ENCODE data around the gene ADAMTS10.

The ADAMTS10 gene

DNA sequence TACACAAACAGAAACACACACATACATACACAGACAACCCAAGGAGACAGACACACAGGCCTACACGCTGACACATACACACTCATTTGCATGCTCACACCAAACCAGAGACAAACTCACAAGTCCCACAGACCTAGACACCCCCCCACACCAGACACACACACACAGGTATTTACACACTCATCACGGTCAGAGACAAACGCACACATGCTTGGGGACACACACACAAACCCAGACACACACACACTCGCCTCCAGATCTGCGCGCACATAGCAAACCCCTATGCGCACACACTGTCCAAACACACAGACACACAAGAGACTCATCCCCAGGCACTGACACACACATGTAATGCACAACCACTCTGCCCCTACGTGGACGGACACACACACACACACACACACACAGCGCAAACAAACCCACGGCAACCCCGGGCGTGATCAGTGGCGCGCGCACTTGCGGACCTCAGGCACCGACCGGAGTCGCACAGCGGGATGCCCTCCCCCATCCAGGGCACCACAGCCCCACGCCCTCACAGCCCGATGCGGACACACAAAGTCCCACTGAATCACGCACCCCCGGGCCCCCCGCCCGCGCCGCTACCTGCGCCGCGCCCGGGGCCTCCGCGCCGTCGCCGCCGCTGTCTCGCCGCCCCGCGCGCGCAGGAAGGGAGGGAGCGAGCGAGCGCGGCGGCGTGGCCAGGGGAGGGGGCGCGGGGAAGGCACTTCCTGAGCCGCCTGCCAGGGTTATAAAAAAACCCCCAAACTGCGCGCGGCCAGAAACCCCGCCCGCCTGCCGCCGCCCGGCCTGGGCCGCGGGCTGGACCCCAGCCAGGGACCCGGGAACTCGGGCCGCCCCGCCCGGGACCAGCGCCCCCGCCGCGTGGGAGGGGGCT, at the start of gene ADAMTS10:
Gene ADAMTS10 (minus strand): TSS at position 675 of the 895 bp plus-strand sequence. CDS start 5,005 bp downstream, outside the sequence.
- H3K36me3 ChIP-seq (ENCODE audit: control insufficient read depth in 5 of 5, insufficient read depth in 5 of 5, low read length in 5 of 5): peaks cover 0 to under 1% (median 0%) of the 10 kb centered on the region in 5 donors
- H3K9me3 ChIP-seq (ENCODE audit: control insufficient read depth in 5 of 5, low read length in 5 of 5): peaks cover 0 to under 1% (median 0%) of the 10 kb centered on the region in 5 donors
- peak within 1 kb of the TSS; percentile 83 to 96 (median 86) for H3K9ac ChIP-seq (ENCODE audit: low read length in 5 of 5)
- peak within 1 kb of the TSS; percentile 80 to 100 (median 92) for H3K4me3 ChIP-seq (ENCODE audit: low read depth in 1 of 5, low read length in 5 of 5)
- H3K27me3 ChIP-seq (ENCODE audit: control insufficient read depth in 5 of 5, insufficient read depth in 4 of 5, low read length in 5 of 5): no peaks in the 10 kb centered on the region
- peak within 1 kb of the TSS; percentile 89 for H3K27ac ChIP-seq (ENCODE audit: low read depth, low read length)
- H3K4me1 ChIP-seq (ENCODE audit: control insufficient read depth in 5 of 5, insufficient read depth in 5 of 5, low read length in 5 of 5): peaks cover 6 to 46% (median 42%) of the 10 kb centered on the region in 5 donors

DNA sequence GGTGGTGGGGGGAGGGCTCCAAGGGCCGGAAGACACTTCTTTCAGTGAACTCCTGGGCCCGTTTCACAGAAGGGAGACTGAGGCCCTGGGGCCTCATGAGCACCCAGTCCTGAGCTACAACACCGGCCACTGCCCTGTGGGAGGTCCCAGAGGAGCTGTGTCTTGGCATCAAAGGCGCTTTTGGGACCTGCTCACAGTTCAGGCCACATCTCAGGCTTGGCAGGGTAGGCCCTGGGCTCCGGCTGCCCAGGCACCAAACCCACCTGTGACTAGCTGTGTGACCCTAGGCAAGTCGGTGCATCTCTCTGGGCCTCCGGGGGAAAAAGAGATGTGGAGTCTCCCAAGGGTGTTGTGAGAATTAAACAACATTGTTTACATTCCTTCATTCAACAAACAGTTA, 49.4 kb upstream of the ADAMTS10 start:
- peaks cover 7 to 41% (median 30%) of the 10 kb centered on the region in 5 donors for H3K27me3 ChIP-seq (ENCODE audit: control insufficient read depth in 5 of 5, insufficient read depth in 4 of 5, low read length in 5 of 5)
- no peak overlapping the region for H3K27ac ChIP-seq (ENCODE audit: low read depth, low read length)

DNA sequence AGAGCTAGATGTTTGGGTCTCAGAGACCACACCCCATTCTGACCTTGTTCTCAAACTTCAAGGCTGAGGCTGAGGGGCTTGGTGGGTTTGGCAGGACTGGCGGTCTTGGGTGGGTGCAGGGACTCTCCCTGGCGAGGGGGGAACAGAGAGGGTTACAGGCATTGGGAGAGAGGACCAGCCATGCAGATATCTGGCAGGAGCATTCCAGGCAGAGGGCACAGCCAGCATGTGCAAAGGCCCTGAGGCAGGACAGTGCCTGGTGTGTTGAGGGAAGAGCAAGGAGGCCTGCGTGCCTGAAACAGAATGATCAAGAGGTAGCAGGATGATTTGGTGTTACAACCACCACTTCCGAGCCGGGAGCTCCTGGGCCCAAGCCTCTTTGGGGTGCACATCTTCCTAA, 47.4 kb upstream of the ADAMTS10 start:
- no peak overlapping the region for H3K27ac ChIP-seq (ENCODE audit: low read depth, low read length)
- H3K4me1 ChIP-seq (ENCODE audit: control insufficient read depth in 5 of 5, insufficient read depth in 5 of 5, low read length in 5 of 5): peaks cover 0 to 5% (median 4%) of the 10 kb centered on the region in 5 donors
- no peak overlapping the region for H3K4me3 ChIP-seq (ENCODE audit: low read depth in 1 of 5, low read length in 5 of 5)
- no peaks in the 10 kb centered on the region for H3K36me3 ChIP-seq (ENCODE audit: control insufficient read depth in 5 of 5, insufficient read depth in 5 of 5, low read length in 5 of 5)
- peaks cover 3 to 29% (median 25%) of the 10 kb centered on the region in 5 donors for H3K27me3 ChIP-seq (ENCODE audit: control insufficient read depth in 5 of 5, insufficient read depth in 4 of 5, low read length in 5 of 5)
- H3K9ac ChIP-seq (ENCODE audit: low read length in 5 of 5): no peak overlapping the region
- no peaks in the 10 kb centered on the region for H3K9me3 ChIP-seq (ENCODE audit: control insufficient read depth in 5 of 5, low read length in 5 of 5)

More for the DNA sequence above, 49.4 kb upstream of the ADAMTS10 start:
- H3K4me1 ChIP-seq (ENCODE audit: control insufficient read depth in 5 of 5, insufficient read depth in 5 of 5, low read length in 5 of 5): peaks cover 0 to under 1% (median 0%) of the 10 kb centered on the region in 5 donors
- H3K36me3 ChIP-seq (ENCODE audit: control insufficient read depth in 5 of 5, insufficient read depth in 5 of 5, low read length in 5 of 5): no peaks in the 10 kb centered on the region
- no peak overlapping the region for H3K4me3 ChIP-seq (ENCODE audit: low read depth in 1 of 5, low read length in 5 of 5)
- no peaks in the 10 kb centered on the region for H3K9me3 ChIP-seq (ENCODE audit: control insufficient read depth in 5 of 5, low read length in 5 of 5)
- H3K9ac ChIP-seq (ENCODE audit: low read length in 5 of 5): no peak overlapping the region

DNA sequence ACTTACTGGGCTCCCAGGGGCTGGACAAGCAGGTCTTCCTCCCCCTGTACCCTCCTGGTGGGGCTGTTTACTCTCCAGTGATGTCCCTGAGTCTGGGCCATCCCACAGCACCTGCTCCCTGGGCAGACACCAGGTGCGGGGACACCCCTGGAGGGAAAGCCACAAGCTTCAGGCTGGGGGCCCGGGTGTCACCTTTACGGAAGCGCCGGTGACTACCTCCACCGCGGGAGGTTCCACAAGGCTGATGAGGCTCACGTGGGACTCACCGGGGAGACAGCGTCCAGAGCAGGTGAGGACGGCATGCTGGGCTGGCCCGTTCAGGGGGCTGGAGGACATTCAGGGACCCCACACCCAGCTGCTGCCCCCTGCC, 44.8 kb upstream of the ADAMTS10 start:
- Histone ChIP-seq H3K9ac (ENCODE audit: low read length in 5 of 5) (no peak overlapping the region), H3K9me3 (ENCODE audit: control insufficient read depth in 5 of 5, low read length in 5 of 5) (no peaks in the 10 kb centered on the region), H3K27ac (ENCODE audit: low read depth, low read length) (no peak overlapping the region), H3K27me3 (ENCODE audit: control insufficient read depth in 5 of 5, insufficient read depth in 4 of 5, low read length in 5 of 5) (peaks cover 3 to 29% (median 25%) of the 10 kb centered on the region in 5 donors), H3K4me1 (ENCODE audit: control insufficient read depth in 5 of 5, insufficient read depth in 5 of 5, low read length in 5 of 5) (peaks cover 0 to 5% (median 4%) of the 10 kb centered on the region in 5 donors), H3K4me3 (ENCODE audit: low read depth in 1 of 5, low read length in 5 of 5) (no peak overlapping the region), H3K36me3 (ENCODE audit: control insufficient read depth in 5 of 5, insufficient read depth in 5 of 5, low read length in 5 of 5) (no peaks in the 10 kb centered on the region)

DNA sequence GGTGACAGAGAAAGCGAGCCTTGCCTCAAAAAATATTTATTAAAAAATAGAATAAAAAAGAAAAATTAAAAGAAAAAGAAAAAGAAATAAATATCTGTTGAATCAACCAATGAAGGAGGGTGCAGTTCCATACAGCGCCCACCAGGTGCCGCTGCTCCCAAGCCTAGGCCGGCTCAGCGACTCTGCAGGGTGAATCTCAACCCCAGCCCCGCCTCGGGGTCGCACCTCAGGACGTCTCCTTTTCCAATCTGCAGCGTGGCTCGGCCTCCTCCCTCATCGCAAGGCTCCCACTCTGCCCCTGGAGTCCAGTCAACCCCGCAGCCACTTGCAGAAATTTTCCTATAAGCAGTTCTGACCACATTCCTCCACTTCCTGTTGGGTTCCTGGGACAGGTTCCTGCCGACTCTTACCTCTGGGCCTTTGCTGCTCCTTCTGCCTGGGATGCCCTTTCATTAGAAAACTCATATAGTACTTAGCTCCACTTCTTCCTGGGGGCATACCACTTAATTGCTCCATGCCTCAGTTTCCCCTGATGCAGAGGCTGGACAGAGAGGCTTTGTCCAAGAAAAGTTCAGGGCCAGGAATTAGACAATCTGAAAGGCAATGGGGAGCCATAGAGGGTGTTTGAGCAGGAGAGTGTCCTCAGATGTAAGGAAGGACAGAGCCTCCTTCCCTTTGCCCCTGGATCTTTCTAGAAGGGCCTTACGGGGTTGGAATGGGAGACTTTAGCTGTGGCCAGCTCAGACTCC, 44.2 kb upstream of the ADAMTS10 start:
- H3K4me1 ChIP-seq (ENCODE audit: control insufficient read depth in 5 of 5, insufficient read depth in 5 of 5, low read length in 5 of 5): peaks cover 0 to 6% (median 4%) of the 10 kb centered on the region in 5 donors
- no peaks in the 10 kb centered on the region for H3K9me3 ChIP-seq (ENCODE audit: control insufficient read depth in 5 of 5, low read length in 5 of 5)
- H3K27me3 ChIP-seq (ENCODE audit: control insufficient read depth in 5 of 5, insufficient read depth in 4 of 5, low read length in 5 of 5): peaks cover 3 to 26% (median 23%) of the 10 kb centered on the region in 5 donors
- H3K4me3 ChIP-seq (ENCODE audit: low read depth in 1 of 5, low read length in 5 of 5): peak overlapping the region in 4 of 5 donors; percentile 22 to 47 (median 38)
- H3K27ac ChIP-seq (ENCODE audit: low read depth, low read length): no peak overlapping the region
- no peak overlapping the region for H3K9ac ChIP-seq (ENCODE audit: low read length in 5 of 5)
- H3K36me3 ChIP-seq (ENCODE audit: control insufficient read depth in 5 of 5, insufficient read depth in 5 of 5, low read length in 5 of 5): no peaks in the 10 kb centered on the region

DNA sequence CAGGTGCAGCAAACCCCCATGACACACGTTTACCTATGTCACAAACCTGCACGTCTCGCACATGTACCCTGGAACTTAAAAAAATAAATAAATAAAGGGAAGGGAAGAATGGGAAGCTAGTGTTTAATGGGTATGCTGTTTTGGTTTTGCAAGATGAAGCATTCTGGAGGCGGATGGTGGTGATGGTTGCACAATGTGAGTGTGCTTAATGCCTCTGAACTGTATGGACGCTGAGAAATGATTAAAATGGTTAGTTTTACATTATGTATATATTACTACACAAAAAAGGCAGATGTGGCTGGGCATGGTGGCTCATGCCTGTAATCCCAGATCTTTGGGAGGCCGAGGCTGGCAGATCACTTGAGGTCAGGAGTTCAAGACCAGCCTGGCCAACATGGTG, 37.7 kb upstream of the ADAMTS10 start:
- Histone ChIP-seq H3K27ac (ENCODE audit: low read depth, low read length) (no peak overlapping the region), H3K27me3 (ENCODE audit: control insufficient read depth in 5 of 5, insufficient read depth in 4 of 5, low read length in 5 of 5) (peaks cover 0 to 8% (median 0%) of the 10 kb centered on the region in 5 donors), H3K4me3 (ENCODE audit: low read depth in 1 of 5, low read length in 5 of 5) (no peak overlapping the region)

DNA sequence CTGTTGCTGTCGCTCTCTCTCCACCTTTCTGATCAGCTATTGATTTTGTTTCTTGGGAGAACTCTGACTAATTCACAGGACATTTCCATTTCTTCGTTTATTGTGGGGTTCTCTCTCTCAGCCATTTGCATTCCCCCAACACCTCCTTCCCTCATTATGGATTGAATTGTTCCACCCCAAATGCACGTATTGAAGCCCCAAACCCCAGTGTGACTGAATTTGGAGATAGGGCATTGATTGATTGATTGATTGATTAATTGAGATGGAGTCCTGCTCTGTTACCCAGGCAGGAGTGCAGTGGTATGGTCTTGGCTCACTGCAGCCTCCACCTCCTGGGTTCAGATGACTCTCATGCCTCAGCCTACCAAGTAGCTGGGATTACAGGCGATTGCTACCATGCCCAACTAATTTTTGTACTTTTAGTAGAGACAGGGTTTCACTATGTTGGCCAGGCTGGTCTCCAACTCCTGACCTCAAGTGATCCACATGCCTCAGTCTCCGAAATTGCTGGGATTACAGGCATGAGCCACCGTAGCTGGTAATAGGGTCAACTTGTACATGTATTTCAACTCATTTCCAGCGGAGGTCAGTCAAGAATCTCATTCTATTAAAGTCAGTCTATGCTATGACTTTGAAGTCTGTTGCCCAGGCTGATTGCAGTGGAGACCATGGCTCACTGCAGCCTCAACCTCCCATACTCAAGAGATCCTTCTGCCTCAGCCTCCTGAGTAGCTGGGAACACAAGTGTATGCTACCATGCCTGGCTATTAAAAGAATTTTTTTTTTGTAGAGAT, 33.5 kb upstream of the ADAMTS10 start:
- Histone ChIP-seq H3K27me3 (ENCODE audit: control insufficient read depth in 5 of 5, insufficient read depth in 4 of 5, low read length in 5 of 5) (peaks cover 0 to 9% (median 0%) of the 10 kb centered on the region in 5 donors), H3K4me1 (ENCODE audit: control insufficient read depth in 5 of 5, insufficient read depth in 5 of 5, low read length in 5 of 5) (peaks cover 2 to 18% (median 7%) of the 10 kb centered on the region in 5 donors), H3K9ac (ENCODE audit: low read length in 5 of 5) (no peak overlapping the region)

More for the DNA sequence above, 37.7 kb upstream of the ADAMTS10 start:
- Histone ChIP-seq H3K9ac (ENCODE audit: low read length in 5 of 5) (no peak overlapping the region), H3K9me3 (ENCODE audit: control insufficient read depth in 5 of 5, low read length in 5 of 5) (no peaks in the 10 kb centered on the region), H3K36me3 (ENCODE audit: control insufficient read depth in 5 of 5, insufficient read depth in 5 of 5, low read length in 5 of 5) (no peaks in the 10 kb centered on the region), H3K4me1 (ENCODE audit: control insufficient read depth in 5 of 5, insufficient read depth in 5 of 5, low read length in 5 of 5) (peaks cover 0 to 3% (median 0%) of the 10 kb centered on the region in 5 donors)

DNA sequence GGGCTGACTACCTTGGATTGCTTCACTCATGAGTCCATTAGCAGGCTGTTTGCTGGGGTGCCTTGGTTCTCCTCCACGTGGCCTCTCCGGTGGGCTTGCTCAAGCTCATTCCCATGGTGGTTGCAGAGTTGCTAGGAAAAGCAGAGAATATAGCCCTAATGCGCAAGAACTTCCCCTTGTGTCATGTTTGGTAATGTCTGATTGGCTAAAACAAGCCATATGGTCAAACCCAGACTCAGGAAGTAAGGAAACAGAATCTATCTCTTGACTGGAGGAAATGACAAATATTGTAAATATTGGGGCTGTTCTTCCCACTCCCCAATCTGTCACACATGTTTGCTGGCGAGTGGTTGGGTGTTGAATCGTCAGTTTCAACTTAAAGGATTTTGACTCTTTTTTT, 32.0 kb upstream of the ADAMTS10 start:
- H3K9ac ChIP-seq (ENCODE audit: low read length in 5 of 5): no peak overlapping the region
- H3K4me1 ChIP-seq (ENCODE audit: control insufficient read depth in 5 of 5, insufficient read depth in 5 of 5, low read length in 5 of 5): peaks cover 2 to 21% (median 9%) of the 10 kb centered on the region in 5 donors
- H3K4me3 ChIP-seq (ENCODE audit: low read depth in 1 of 5, low read length in 5 of 5): no peak overlapping the region
- H3K27ac ChIP-seq (ENCODE audit: low read depth, low read length): no peak overlapping the region
- peaks cover 0 to 9% (median 0%) of the 10 kb centered on the region in 5 donors for H3K27me3 ChIP-seq (ENCODE audit: control insufficient read depth in 5 of 5, insufficient read depth in 4 of 5, low read length in 5 of 5)
- H3K36me3 ChIP-seq (ENCODE audit: control insufficient read depth in 5 of 5, insufficient read depth in 5 of 5, low read length in 5 of 5): no peaks in the 10 kb centered on the region
- peaks cover 0 to 16% (median 10%) of the 10 kb centered on the region in 5 donors for H3K9me3 ChIP-seq (ENCODE audit: control insufficient read depth in 5 of 5, low read length in 5 of 5)

More for the DNA sequence above, 33.5 kb upstream of the ADAMTS10 start:
- Histone ChIP-seq H3K27ac (ENCODE audit: low read depth, low read length) (no peak overlapping the region), H3K9me3 (ENCODE audit: control insufficient read depth in 5 of 5, low read length in 5 of 5) (peaks cover 0 to 16% (median 10%) of the 10 kb centered on the region in 5 donors), H3K4me3 (ENCODE audit: low read depth in 1 of 5, low read length in 5 of 5) (no peak overlapping the region), H3K36me3 (ENCODE audit: control insufficient read depth in 5 of 5, insufficient read depth in 5 of 5, low read length in 5 of 5) (no peaks in the 10 kb centered on the region)

DNA sequence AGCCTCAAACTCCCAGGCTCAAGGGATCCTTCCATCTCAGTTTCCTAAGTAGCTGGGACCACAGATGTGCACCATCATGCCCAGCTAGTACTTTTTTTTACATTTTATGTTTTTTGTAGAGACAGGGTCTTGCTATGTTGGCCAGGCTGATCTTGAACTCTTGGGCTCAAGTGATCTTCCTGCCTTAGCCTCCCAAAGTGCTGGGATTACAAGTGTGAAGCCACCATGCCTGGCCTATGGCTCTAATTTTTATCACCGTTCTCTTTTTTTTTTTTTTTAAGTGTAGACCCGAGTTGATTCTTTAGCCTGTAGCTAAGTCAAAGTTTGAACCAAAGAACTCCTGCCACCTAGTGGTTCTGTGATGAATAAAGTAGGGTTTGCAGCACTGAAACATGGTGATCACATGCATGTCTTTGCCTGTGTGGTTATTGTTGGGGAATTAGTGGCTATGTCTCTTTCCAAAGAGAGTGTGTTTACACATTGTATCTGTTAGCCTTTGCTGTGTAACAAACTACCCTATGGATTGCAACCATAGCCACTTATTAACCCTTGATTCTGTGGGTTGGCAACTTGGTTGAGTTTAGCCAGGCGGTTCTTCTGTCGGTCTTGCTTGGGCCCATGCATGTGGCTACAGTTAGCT, 31.5 kb upstream of the ADAMTS10 start:
- H3K4me3 ChIP-seq (ENCODE audit: low read depth in 1 of 5, low read length in 5 of 5): no peak overlapping the region
- H3K27me3 ChIP-seq (ENCODE audit: control insufficient read depth in 5 of 5, insufficient read depth in 4 of 5, low read length in 5 of 5): peaks cover 0 to 9% (median 0%) of the 10 kb centered on the region in 5 donors
- H3K9ac ChIP-seq (ENCODE audit: low read length in 5 of 5): no peak overlapping the region
- H3K36me3 ChIP-seq (ENCODE audit: control insufficient read depth in 5 of 5, insufficient read depth in 5 of 5, low read length in 5 of 5): no peaks in the 10 kb centered on the region
- no peak overlapping the region for H3K27ac ChIP-seq (ENCODE audit: low read depth, low read length)
- H3K9me3 ChIP-seq (ENCODE audit: control insufficient read depth in 5 of 5, low read length in 5 of 5): peaks cover 0 to 16% (median 10%) of the 10 kb centered on the region in 5 donors
- peaks cover 2 to 21% (median 9%) of the 10 kb centered on the region in 5 donors for H3K4me1 ChIP-seq (ENCODE audit: control insufficient read depth in 5 of 5, insufficient read depth in 5 of 5, low read length in 5 of 5)
